GM10248 (cell line): ENCODE data around the gene PSMG4.

ENCODE experiments used
- CTCF ChIA-PET: fragments of 300-600 bp; sonication (Branson Sonifier 250); formaldehyde crosslinking; extraction: SDS; loops from one replicate; lab custom pipeline; 2021; ENCODE audit warnings: antibody characterized with exemption; lab: Yijun Ruan, JAX
- POLR2A ChIA-PET: fragments of 350-650 bp; sonication (Branson Sonifier 250); formaldehyde crosslinking; extraction: SDS; loops from one replicate; lab custom pipeline; 2020; ENCODE audit warnings: antibody characterized with exemption; lab: Yijun Ruan, JAX
- DNase-seq: peaks from one replicate; pipeline ENCODE4 v3.0.0; 2012; ENCODE audit errors: extremely low spot score
- CTCF ChIP-seq: IDR thresholded peaks from 2 replicates; pipeline ENCODE4 v1.5.1; 2012; ENCODE audit warnings: mild to moderate bottlenecking, low read depth; ENCODE audit errors: extremely low read depth, missing control alignments, control extremely low read depth

PSMG4 gene

GRCh38 chr6:3226481-3227362 is 32.0 kb upstream of the PSMG4 start:
- CTCF ChIA-PET, result interaction anchor here (1.3 kb wide), 2 partner anchors 16 to 25 kb away, joined by 3 to 8 read pairs; no protein-coding TSS in a partner anchor
- POLR2A ChIA-PET, result no interaction called here
- TF ChIP-seq CTCF, result no peak
- DNase-seq, result peak; percentile 60

DNA sequence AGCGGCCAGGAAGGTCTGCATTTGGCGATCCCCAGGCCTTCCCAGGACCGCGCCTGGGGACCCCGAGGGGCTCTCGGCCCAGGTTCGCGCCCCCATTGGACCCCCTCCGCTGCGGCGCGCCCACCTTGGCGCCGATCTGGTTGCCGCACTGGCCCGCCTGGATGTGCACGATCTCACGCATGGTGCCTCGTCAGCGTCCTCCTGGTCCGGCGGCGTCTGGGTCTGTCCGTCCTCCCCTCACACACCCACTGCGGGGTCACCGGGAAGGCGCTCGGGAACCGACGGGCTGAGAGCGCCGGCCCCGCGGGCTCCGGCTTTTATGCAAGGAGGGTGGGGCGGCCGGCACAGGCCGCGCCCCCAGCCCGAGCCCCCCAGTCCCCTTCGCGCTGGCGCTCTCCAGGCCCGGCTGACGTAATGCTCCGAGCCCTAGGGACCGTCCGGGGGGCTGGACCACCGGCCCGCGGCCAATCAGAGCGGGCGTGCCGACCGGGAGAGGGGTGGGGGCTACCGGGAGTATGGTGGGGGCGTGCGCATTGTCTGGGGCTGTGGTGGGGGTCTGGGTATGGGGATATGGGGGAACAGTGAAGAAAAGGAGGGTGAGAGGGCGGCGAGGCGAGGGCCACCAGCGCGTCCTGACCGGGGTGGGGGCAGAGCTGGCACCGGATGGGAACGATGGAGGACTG is 31.2 kb upstream of the PSMG4 start, which contains the start of gene TUBB2B:
Gene TUBB2B, minus strand, starts transcription at position 291 of the 683 bp plus-strand sequence. Its CDS starts 110 bp downstream, at position 181.
- CTCF ChIA-PET, result interaction anchor here (1.3 kb wide), 1 partner anchor 24 kb away, joined by 8 read pairs; no protein-coding TSS in a partner anchor
- peak; percentile 80 for DNase-seq
- POLR2A ChIA-PET, result no interaction called here
- no peak for TF ChIP-seq CTCF

DNA sequence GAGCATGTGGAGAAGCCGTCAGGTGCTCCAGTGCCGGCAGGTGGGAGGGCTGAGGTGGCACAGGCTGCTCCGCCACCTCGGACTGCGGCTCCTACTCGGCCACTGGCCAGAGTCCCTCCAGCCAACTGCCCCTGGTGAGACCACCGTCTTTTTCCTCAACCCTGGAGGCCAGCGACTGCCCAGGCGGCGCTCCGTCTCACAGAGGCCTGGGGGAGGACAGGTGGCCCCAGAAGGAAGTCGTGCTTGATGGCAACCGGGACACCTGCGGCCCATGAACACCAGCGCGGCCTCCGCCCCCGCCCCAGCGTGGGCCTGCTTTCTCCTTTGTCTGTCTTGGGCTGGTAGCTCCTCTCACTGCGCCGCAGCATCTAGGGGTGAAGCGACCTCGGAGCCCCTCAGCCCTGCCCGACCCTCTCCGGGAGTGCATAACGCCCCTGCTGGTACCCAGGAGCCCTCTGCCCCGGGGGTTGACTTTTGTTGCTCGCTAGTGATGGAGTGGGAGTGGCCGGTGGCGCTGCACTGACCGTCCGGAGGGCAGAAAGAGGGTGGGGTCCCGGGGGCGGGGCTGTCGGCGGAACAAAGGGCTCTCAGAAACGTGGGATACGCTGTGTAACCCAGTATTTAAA is 30.6 kb upstream of the PSMG4 start:
- POLR2A ChIA-PET, result no interaction called here
- DNase-seq, result peak; percentile 62
- CTCF ChIA-PET, result no interaction called here
- no peak for TF ChIP-seq CTCF

DNA sequence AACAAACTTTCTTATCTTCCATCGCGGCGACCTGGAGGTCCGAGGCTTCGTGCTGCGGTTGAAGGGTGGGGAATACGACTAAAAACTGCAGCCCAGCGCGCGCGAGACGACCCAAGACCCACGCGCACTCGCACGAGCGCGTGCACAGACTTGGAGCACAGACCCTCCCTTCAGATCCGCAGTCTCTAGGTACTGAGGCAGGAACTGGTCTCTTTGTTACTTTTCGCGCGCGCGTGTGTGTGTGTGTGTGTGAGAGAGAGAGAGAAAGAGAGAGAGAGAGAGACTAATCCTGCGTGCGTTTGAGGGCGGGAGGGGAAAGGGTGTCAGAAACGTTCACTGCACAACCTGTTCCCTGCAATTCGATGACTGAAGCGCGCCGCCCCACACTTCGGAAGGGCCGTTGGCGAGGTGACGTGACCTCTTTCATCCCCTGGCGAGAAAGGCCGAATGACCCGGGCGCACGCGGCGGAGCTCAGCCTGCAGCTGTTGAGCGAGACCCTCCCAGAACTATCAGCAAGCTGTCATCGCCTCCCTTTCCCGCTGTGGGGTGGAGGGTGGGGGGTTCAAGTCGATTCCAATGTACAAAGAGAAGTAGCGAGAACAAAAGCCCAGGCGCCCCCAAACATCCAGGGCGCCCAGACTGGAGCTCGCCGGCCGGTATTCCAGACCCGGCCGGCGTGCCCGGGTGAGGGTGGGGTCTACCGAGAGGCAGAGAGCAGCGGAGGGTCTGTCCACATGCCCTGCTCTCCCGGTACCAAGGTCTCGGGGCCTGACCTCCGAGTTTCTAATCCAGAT is 29.8 kb upstream of the PSMG4 start:
- ChIA-PET POLR2A (interaction anchor here (1.0 kb wide), 1 partner anchor 165 kb away, joined by 3 read pairs; no protein-coding TSS in a partner anchor), CTCF (interaction anchor here (0.9 to 1.6 kb wide), 4 partner anchors 17 to 620 kb away, joined by 3 to 12 read pairs (median 4); partner anchors contain the start of genes FAM50B and TUBB2A)
- DNase-seq, result peak; percentile 49
- TF ChIP-seq CTCF, result no peak

GRCh38 chr6:3229566-3230178 is 29.1 kb upstream of the PSMG4 start:
- no peak for DNase-seq
- CTCF ChIA-PET, result interaction anchor here (0.9 to 1.6 kb wide), 5 partner anchors 16 to 619 kb away, joined by 3 to 12 read pairs (median 4); partner anchors contain the start of genes FAM50B and TUBB2A
- POLR2A ChIA-PET, result interaction anchor here (1.0 kb wide), 1 partner anchor 166 kb away, joined by 3 read pairs; no protein-coding TSS in a partner anchor
- no peak for TF ChIP-seq CTCF
